Measurements from ENCODE around the gene FRMD7. TPM values are rescaled to one million over a fixed set of nuclear protein-coding genes. Genes with fewer than 3 reads are reported as not detected.

FRMD7 gene
- under 1 TPM in 1 of 4 donors, not detected in 3; 0.55 TPM for total RNA-seq
- polyA plus RNA-seq: under 1 TPM in 1 of 3 donors, not detected in 2; under 0.01 TPM

- H3K27me3 ChIP-seq: no peaks in the 10 kb centered on the region
- H3K4me3 ChIP-seq: no peak within 1 kb of the TSS
- TF ChIP-seq CTCF (IDR thresholded peaks at IDR 0.05) (no peak), EP300 (IDR thresholded peaks at IDR 0.05) (no peak), POLR2AphosphoS5 (IDR thresholded peaks at IDR 0.05) (no peak), POLR2A (IDR thresholded peaks at IDR 0.05) (no peak)
- H3K9me3 ChIP-seq: no peaks in the 10 kb centered on the region
- no peaks in the 10 kb centered on the region for H3K36me3 ChIP-seq
- no peak within 1 kb of the TSS for H3K27ac ChIP-seq
- WGBS, 2 donors: 28 to 39% methylated on average over 5 of the region's 5 CpGs
- intact Hi-C loops (cut with DNase I): no loop called here
- H3K4me1 ChIP-seq: no peaks in the 10 kb centered on the region
- no peak for DNase-seq
Observed at GRCh38 chrX:132127743-132128142, at the start of gene FRMD7. Gene FRMD7, minus strand, starts transcription at chrX:132128020. Its CDS starts 176 bp downstream, at chrX:132127844.

- intact Hi-C loops (cut with DNase I): no loop called here
- H3K27ac ChIP-seq: no peak overlapping the region
Observed at GRCh38 chrX:132173647-132174046, 45.8 kb upstream of the FRMD7 start.

GRCh38 chrX:132171881-132172280, 44.1 kb upstream of the FRMD7 start:
- intact Hi-C loops (cut with DNase I): no loop called here
- DNase-seq: no peak
- TF ChIP-seq POLR2AphosphoS5 (IDR thresholded peaks at IDR 0.05) (no peak), POLR2A (IDR thresholded peaks at IDR 0.05) (no peak), EP300 (IDR thresholded peaks at IDR 0.05) (no peak), CTCF (IDR thresholded peaks at IDR 0.05) (no peak)
- H3K4me1 ChIP-seq: no peaks in the 10 kb centered on the region
- no peak overlapping the region for H3K27ac ChIP-seq
- H3K4me3 ChIP-seq: no peak overlapping the region
- H3K27me3 ChIP-seq: no peaks in the 10 kb centered on the region
- no peaks in the 10 kb centered on the region for H3K36me3 ChIP-seq
- 79 to 93% methylated on average over 3 of the region's 3 CpGs for WGBS, 2 donors
- no peaks in the 10 kb centered on the region for H3K9me3 ChIP-seq

More at GRCh38 chrX:132173647-132174046, 45.8 kb upstream of the FRMD7 start:
- DNase-seq: no peak
- Histone ChIP-seq H3K36me3 (no peaks in the 10 kb centered on the region), H3K4me1 (no peaks in the 10 kb centered on the region), H3K9me3 (no peaks in the 10 kb centered on the region), H3K27me3 (no peaks in the 10 kb centered on the region), H3K4me3 (no peak overlapping the region)
- no peak for TF ChIP-seq POLR2AphosphoS5 (IDR thresholded peaks at IDR 0.05)
- TF ChIP-seq EP300 (IDR thresholded peaks at IDR 0.05): no peak
- TF ChIP-seq CTCF (IDR thresholded peaks at IDR 0.05): no peak
- no peak for TF ChIP-seq POLR2A (IDR thresholded peaks at IDR 0.05)
- WGBS, 2 donors: 60 to 94% methylated on average over 1 of the region's 1 CpG

- Histone ChIP-seq H3K4me1 (no peaks in the 10 kb centered on the region), H3K27ac (no peak overlapping the region), H3K27me3 (no peaks in the 10 kb centered on the region), H3K9me3 (no peaks in the 10 kb centered on the region), H3K4me3 (no peak overlapping the region), H3K36me3 (no peaks in the 10 kb centered on the region)
- no peak for TF ChIP-seq CTCF (IDR thresholded peaks at IDR 0.05)
- no peak for TF ChIP-seq POLR2A (IDR thresholded peaks at IDR 0.05)
- TF ChIP-seq POLR2AphosphoS5 (IDR thresholded peaks at IDR 0.05): no peak
- TF ChIP-seq EP300 (IDR thresholded peaks at IDR 0.05): no peak
- intact Hi-C loops (cut with DNase I): no loop called here
- DNase-seq: no peak
- WGBS, 2 donors: 60 to 67% methylated on average over 3 of the region's 3 CpGs
Observed at GRCh38 chrX:132171478-132171877, 43.7 kb upstream of the FRMD7 start.

GRCh38 chrX:132169554-132169953, 41.7 kb upstream of the FRMD7 start:
- TF ChIP-seq POLR2A (IDR thresholded peaks at IDR 0.05): no peak
- TF ChIP-seq EP300 (IDR thresholded peaks at IDR 0.05): no peak
- TF ChIP-seq CTCF (IDR thresholded peaks at IDR 0.05): no peak
- TF ChIP-seq POLR2AphosphoS5 (IDR thresholded peaks at IDR 0.05): no peak
- WGBS, 2 donors: 43 to 69% methylated on average over 3 of the region's 3 CpGs
- no peak overlapping the region for H3K27ac ChIP-seq

More at GRCh38 chrX:132169554-132169953, 41.7 kb upstream of the FRMD7 start:
- Histone ChIP-seq H3K36me3 (no peaks in the 10 kb centered on the region), H3K9me3 (no peaks in the 10 kb centered on the region), H3K4me1 (no peaks in the 10 kb centered on the region), H3K4me3 (no peak overlapping the region), H3K27me3 (no peaks in the 10 kb centered on the region)
- intact Hi-C loops (cut with DNase I): no loop called here
- DNase-seq: no peak

All from sigmoid colon (tissue), 7 donors.